H9 (cell line): ENCODE measurements around the gene CLEC2D. TPM values are rescaled to one million over a fixed set of nuclear protein-coding genes. Genes with fewer than 3 reads are reported as not detected.
"Not testable (repeated sequence)": the region's sequence is repeated elsewhere in the genome, so short reads cannot be mapped to it uniquely, and the experiment has no call there.

Source experiments
- DNase-seq: peaks from one replicate; pipeline ENCODE4 v3.0.0-alpha.2; 2017
- H2AFZ ChIP-seq: one replicate; pipeline ENCODE4 v1.6.1; 2013; ENCODE audit warnings: mild to moderate bottlenecking, low read length, control low read depth, moderate library complexity
- H2AK5ac ChIP-seq: 2 replicates; pipeline ENCODE4 v1.6.1; 2013; ENCODE audit warnings: low read length, control low read depth, mixed read lengths; ENCODE audit not compliant: insufficient read length
- H2BK120ac ChIP-seq: one replicate; pipeline ENCODE4 v1.6.1; 2013; ENCODE audit warnings: low read depth, mild to moderate bottlenecking, low read length, control low read depth, inconsistent platforms; ENCODE audit not compliant: poor library complexity, severe bottlenecking
- H2BK12ac ChIP-seq: 2 replicates; pipeline ENCODE4 v1.6.1; 2013; ENCODE audit warnings: low read length, control low read depth, mixed read lengths, low read depth; ENCODE audit not compliant: insufficient read length
- H2BK15ac ChIP-seq: 2 replicates; pipeline ENCODE4 v1.6.1; 2013; ENCODE audit warnings: low read depth, low read length, control low read depth
- H2BK20ac ChIP-seq: one replicate; pipeline ENCODE4 v1.6.1; 2013; ENCODE audit warnings: low read depth, mild to moderate bottlenecking, low read length, control low read depth, inconsistent platforms; ENCODE audit not compliant: poor library complexity, severe bottlenecking
- H2BK5ac ChIP-seq: 2 replicates; pipeline ENCODE4 v1.6.1; 2013; ENCODE audit warnings: low read length, control low read depth, mixed read lengths; ENCODE audit not compliant: insufficient read length
- H3K14ac ChIP-seq: 2 replicates; pipeline ENCODE4 v1.6.1; 2013; ENCODE audit warnings: low read length, control low read depth; ENCODE audit not compliant: insufficient read depth
- H3K18ac ChIP-seq: 2 replicates; pipeline ENCODE4 v1.6.1; 2013; ENCODE audit warnings: low read depth, mild to moderate bottlenecking, mixed read lengths, low read length, control low read depth; ENCODE audit not compliant: insufficient read length
- H3K23ac ChIP-seq: 2 replicates; pipeline ENCODE4 v1.6.1; 2013; ENCODE audit warnings: low read length, control low read depth, mixed read lengths, low read depth; ENCODE audit not compliant: insufficient read length
- H3K23me2 ChIP-seq: 2 replicates; pipeline ENCODE4 v1.6.1; 2013; ENCODE audit warnings: low read depth, mild to moderate bottlenecking, mixed read lengths, low read length, control low read depth; ENCODE audit not compliant: insufficient read length, poor library complexity, severe bottlenecking
- H3K27ac ChIP-seq: 2 replicates; pipeline ENCODE4 v1.5.1; 2013; ENCODE audit warnings: low read length, control low read depth, mixed read lengths, low read depth; ENCODE audit not compliant: insufficient read length
- H3K27me3 ChIP-seq: 2 replicates; pipeline ENCODE4 v1.6.1; 2013; ENCODE audit warnings: low read length, control low read depth, inconsistent platforms; ENCODE audit not compliant: insufficient read depth
- H3K4ac ChIP-seq: 2 replicates; pipeline ENCODE4 v1.6.1; 2013; ENCODE audit warnings: low read depth, mild to moderate bottlenecking, control low read depth, inconsistent platforms, low read length, moderate library complexity
- H3K4me1 ChIP-seq: 2 replicates; pipeline ENCODE4 v1.6.1; 2013; ENCODE audit warnings: low read length, control low read depth, inconsistent platforms; ENCODE audit not compliant: insufficient read depth
- H3K4me2 ChIP-seq: 2 replicates; pipeline ENCODE4 v1.6.1; 2013; ENCODE audit warnings: low read length, control low read depth, mixed read lengths; ENCODE audit not compliant: insufficient read length, insufficient read depth
- H3K56ac ChIP-seq: 2 replicates; pipeline ENCODE4 v1.6.1; 2013; ENCODE audit warnings: low read depth, mild to moderate bottlenecking, mixed read lengths, low read length, control low read depth; ENCODE audit not compliant: insufficient read length
- H3K79me1 ChIP-seq: 2 replicates; pipeline ENCODE4 v1.6.1; 2013; ENCODE audit warnings: low read depth, mild to moderate bottlenecking, moderate library complexity, low read length, control low read depth, inconsistent platforms; ENCODE audit not compliant: insufficient read depth, poor library complexity, severe bottlenecking
- H3K79me2 ChIP-seq: 2 replicates; pipeline ENCODE4 v1.6.1; 2013; ENCODE audit warnings: low read length, control low read depth, inconsistent platforms; ENCODE audit not compliant: insufficient read depth
- H3K9ac ChIP-seq: 2 replicates; pipeline ENCODE4 v1.6.1; 2013; ENCODE audit warnings: low read length, control low read depth, mixed read lengths; ENCODE audit not compliant: insufficient read length; ENCODE audit errors: extremely low read depth
- H3K9me3 ChIP-seq: one replicate; pipeline ENCODE4 v1.6.1; 2013; ENCODE audit warnings: low read depth, low read length, inconsistent platforms; ENCODE audit not compliant: control insufficient read depth
- H3T11ph ChIP-seq: one replicate; pipeline ENCODE4 v1.6.1; 2013; ENCODE audit warnings: mild to moderate bottlenecking, low read length, control low read depth, inconsistent platforms
- H4K20me1 ChIP-seq: one replicate; pipeline ENCODE4 v1.6.1; 2013; ENCODE audit not compliant: control insufficient read depth, insufficient read length, insufficient read depth
- H4K5ac ChIP-seq: 2 replicates; pipeline ENCODE4 v1.6.1; 2013; ENCODE audit warnings: low read depth, mild to moderate bottlenecking, mixed read lengths, low read length, control low read depth; ENCODE audit not compliant: insufficient read length
- H4K8ac ChIP-seq: replicated peaks from 2 replicates; pipeline ENCODE4 v1.6.1; 2013; ENCODE audit warnings: low read length, control low read depth, mixed read lengths, low read depth; ENCODE audit not compliant: insufficient read length
- H4K91ac ChIP-seq: 2 replicates; pipeline ENCODE4 v1.6.1; 2013; ENCODE audit warnings: low read depth, mild to moderate bottlenecking, moderate library complexity, mixed read lengths, low read length, control low read depth; ENCODE audit not compliant: insufficient read length
- H3K27ac Mint-ChIP-seq, 3 experiments: 2 replicates in 2 of 3; 3 replicates in 1 of 3; pipeline ENCODE4 v1.8.0; 2020 to 2021; ENCODE audit warnings: mixed read lengths in 3 of 3, mild to moderate bottlenecking in 1 of 3, moderate library complexity in 1 of 3
- H3K27me3 Mint-ChIP-seq: 2 replicates; pipeline ENCODE4 v1.8.0; 2021; ENCODE audit warnings: low read depth, mild to moderate bottlenecking, moderate library complexity, mixed read lengths
- H3K36me3 Mint-ChIP-seq, 3 experiments: 2 replicates in 2 of 3; 3 replicates in 1 of 3; pipeline ENCODE4 v1.8.0; 2020 to 2021; ENCODE audit warnings: low read depth in 3 of 3, mixed read lengths in 3 of 3; ENCODE audit not compliant: insufficient read depth in 1 of 3
- H3K4me1 Mint-ChIP-seq, 2 experiments: 2 replicates each; pipeline ENCODE4 v1.8.0; 2020; ENCODE audit warnings: mixed read lengths in 2 of 2
- H3K4me3 Mint-ChIP-seq, 2 experiments: 2 replicates in 1 of 2; 3 replicates in 1 of 2; pipeline ENCODE4 v1.8.0; 2020 to 2021; ENCODE audit warnings: mild to moderate bottlenecking in 2 of 2, mixed read lengths in 2 of 2, moderate library complexity in 1 of 2
- H3K9me3 Mint-ChIP-seq, 2 experiments: 2 replicates in 1 of 2; 3 replicates in 1 of 2; pipeline ENCODE4 v1.8.0; 2020; ENCODE audit warnings: mild to moderate bottlenecking in 2 of 2, mixed read lengths in 2 of 2, moderate library complexity in 1 of 2
- WGBS: extraction: QIAGEN DNeasy Blood & Tissue Kit; methylation state at CpG from one replicate; pipeline ENCODE4 v1.1.7; 2013; ENCODE audit warnings: missing lambda C conversion rate, low lambda C conversion rate, mixed read lengths; ENCODE audit not compliant: insufficient read length; ENCODE audit errors: extremely low coverage; 5-methylcytosine and 5-hydroxymethylcytosine counted together
- total RNA-seq: library from RNA; stranded (reverse); gene quantifications from 2 replicates; pipeline ENCODE4 v1.2.1, GENCODE V29; 2021

CLEC2D gene
- total RNA-seq, 1 experiment from 2014 or later = 2.1 TPM

DNA sequence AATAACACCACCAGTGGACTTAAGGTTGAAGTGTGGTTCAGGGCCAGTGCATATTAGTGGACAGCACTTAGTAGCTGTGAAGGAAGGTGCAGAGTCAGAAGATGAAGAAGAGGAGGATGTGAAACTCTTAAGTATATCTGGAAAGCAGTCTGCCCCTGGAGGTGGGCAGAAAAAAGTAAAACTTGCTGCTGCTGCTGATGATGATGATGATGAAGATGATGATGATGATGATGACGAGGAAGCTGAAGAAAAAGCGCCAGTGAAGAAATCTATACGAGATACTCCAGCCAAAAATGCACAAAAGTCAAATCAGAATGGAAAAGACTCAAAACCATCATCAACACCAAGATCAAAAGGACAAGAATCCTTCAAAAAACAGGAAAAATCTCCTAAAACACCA lies 26.1 kb downstream of the CLEC2D start:
- H2BK120ac ChIP-seq, H2BK20ac ChIP-seq, H4K8ac ChIP-seq, H3K79me1 ChIP-seq, H3K23me2 ChIP-seq, H3K4ac ChIP-seq, H4K91ac ChIP-seq, H3K27ac ChIP-seq, H3K4me1 Mint-ChIP-seq, H3K27me3 Mint-ChIP-seq, H3K56ac ChIP-seq, H3K4me3 Mint-ChIP-seq, H2AK5ac ChIP-seq, H3T11ph ChIP-seq, H3K4me1 ChIP-seq, H3K27me3 ChIP-seq, H3K79me2 ChIP-seq, H3K14ac ChIP-seq, H4K5ac ChIP-seq, H2BK5ac ChIP-seq, H2AFZ ChIP-seq, H4K20me1 ChIP-seq, H3K9me3 ChIP-seq, H2BK12ac ChIP-seq, H3K4me2 ChIP-seq, DNase-seq, H2BK15ac ChIP-seq, H3K27ac Mint-ChIP-seq, H3K9ac ChIP-seq, H3K23ac ChIP-seq, H3K18ac ChIP-seq: not testable (repeated sequence)
- H3K36me3 Mint-ChIP-seq = peaks cover 22 to 42% (median 40%) of the 10 kb centered on the region in 3 experiments
- no CpG with 5 or more reads among the region's 3 CpGs for WGBS
- H3K9me3 Mint-ChIP-seq = peaks cover 38% of the 10 kb centered on the region in 2 experiments
